Astrocyte of the hippocampus (primary cell): ENCODE results near the gene PLA2G4A.

Source experiments
- DNase-seq: peaks from one replicate; pipeline ENCODE4 v3.0.0; 2011; ENCODE audit warnings: low read depth, low spot score

PLA2G4A gene

DNA sequence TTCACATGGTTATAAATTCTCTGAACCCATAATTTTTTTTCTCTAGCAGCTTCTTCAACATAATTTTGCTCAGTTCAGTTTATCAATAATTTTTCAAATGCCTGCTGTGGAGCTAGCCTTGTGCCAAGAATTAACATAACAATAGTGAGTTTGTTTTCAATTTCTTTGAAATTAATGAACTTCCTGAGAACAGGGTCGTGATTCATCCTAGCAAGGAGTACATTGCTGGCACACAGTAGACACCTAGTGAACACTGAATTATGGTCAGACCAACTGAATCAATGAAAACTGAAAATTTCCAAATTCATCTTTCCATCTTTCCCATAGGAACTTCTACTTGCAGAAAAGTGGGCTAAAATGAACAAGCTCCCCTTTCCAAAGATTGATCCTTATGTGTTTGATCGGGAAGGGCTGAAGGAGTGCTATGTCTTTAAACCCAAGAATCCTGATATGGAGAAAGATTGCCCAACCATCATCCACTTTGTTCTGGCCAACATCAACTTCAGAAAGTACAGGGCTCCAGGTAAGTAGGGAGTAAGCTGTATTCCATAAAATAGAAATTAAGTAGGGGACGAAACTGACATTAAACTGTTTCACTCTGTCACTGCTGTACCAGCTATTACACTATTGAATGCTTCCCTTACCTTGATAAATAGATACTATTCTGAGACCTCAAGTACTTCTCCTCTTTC, 148.7 kb downstream of the PLA2G4A start:
- DNase-seq: peak; percentile 22

DNA sequence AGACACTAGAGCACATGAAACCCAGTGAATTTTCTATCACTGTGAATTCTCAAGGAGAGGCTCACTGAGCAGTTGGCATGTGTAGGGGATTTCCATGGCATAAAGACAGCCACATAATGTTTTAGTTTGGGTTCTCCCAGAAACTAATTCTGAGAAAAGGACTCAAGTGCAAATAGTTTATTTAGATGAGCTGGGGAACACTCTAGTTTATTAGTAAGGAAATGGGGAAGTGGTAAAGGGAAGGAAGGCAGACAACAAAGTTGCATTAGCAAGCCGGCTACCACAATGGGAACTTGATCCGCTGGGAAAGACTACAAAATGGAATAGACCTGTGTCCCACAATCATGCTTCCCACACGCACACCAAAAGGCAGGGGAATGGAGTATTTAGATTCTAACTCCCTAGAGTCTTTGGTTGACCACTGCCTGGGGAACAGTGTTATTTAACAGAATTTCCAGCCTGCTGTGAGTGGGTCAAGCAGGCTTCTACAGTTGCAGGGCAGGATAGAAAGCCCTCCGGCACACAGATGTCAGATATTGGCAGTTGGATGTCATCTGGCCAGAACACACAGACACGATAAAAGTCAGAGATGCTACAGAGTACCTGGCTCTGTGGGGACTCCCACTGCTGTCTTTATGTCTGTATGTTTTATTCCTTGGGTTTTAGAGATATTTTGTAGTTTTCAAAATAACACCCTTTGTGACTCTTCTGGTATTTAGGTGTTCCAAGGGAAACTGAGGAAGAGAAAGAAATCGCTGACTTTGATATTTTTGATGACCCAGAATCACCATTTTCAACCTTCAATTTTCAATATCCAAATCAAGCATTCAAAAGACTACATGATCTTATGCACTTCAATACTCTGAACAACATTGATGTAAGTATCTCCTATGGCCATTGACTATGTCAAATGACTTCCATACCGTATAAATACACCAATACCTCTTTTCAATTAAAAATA, 150.1 kb downstream of the PLA2G4A start:
- peak; percentile 12 for DNase-seq

DNA sequence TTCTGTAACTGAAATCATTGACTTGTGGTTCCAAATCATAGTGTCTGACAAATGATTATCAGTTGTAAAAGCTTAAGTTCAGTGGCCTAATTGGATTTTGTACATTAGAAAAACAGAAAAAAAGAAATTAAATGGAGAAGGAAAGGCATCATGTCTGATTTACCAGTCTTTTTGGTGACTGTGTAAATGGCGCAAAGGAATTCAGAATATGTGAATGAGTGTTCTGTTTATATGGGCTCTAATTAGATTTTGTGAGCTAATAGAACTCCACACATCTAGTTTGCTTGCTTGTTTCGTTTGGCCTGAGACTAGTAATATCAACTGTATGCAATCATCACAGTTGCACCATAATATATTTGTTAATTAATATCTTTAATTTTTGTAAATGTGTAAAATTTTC, 151.7 kb downstream of the PLA2G4A start:
- DNase-seq: peak; percentile 50

DNA sequence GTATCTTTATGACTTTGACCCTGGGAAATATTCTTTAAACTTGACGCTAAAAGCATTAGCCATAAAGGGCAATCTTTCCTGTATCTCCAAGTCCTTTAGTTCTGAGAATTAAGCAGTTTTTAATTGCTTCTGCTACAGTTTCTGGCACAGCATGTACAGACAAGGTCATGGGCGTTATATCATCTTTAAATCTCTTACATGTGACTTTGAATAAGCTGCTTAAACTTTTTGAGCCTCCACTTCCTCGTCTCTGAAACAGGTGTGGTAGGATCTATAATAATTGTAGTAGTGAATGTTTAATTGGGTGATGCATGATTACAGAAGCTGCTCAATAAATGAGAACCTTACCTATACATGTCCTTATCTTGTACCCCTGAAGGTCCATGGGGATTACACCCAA, 153.4 kb downstream of the PLA2G4A start:
- no peak for DNase-seq

DNA sequence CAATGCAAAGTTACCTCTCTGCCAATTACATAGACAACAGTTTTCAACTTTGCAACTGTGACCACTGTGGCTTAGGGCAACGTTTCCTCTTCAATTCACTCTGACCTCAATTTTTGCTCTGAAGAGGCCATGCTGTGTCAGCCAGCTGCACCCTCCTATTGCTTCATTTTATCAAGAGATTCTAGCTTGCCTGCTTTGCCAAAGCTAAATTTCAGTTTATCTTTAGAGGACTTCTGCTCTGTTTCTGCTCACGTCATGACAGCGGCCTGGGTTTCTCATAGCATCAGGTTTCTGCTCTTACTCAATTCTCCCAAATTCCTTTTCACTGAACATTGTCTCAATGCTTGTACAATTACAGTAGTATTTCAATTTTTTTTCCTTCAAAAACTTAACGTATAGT, 154.6 kb downstream of the PLA2G4A start:
- no peak for DNase-seq

DNA sequence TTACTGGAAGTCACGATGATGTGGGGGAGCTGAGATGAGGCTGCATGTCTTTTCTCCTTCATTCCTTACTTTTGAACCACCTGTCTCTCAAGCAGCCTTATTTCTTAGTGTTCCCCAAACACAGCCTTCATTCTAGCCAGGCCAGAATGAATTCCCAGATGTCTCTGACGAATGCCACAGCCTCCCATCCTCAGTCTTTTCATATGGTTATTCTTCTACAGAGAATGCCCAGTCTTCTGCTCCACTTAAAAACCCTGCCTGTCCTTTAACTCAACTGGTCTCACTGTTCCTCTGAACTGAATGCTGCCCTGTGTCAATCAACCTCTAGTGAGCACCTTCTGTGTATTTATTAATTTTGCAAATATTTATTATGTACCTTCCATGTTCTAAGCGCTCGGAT, 156.2 kb downstream of the PLA2G4A start:
- no peak for DNase-seq

DNA sequence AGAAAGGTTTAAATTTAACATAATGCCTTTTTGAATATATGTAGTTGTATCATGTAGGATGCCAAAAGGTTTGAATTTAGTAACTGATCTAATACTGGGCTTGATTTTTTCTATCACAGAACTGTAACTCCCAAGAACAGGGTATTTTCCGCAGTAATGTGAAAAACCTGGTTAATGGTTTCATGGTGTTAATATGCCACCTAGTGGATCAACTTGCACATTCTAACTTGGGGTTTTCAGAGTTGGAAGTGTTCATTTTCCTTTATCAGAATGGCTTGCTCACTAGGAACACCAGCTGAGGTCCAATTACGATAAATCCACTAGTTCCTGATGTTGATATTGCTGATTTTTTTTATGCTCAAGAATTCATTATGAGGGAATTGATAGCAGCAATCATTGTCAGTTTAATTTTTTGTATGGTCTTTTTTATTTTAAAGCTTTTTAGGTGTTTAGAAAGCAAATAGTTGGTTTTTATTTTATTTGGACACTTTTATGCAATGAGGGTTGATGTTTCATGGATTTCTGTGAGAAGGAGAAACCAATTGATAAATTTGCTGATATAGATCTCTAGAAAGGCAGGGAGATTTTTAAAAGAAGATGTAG, 157.2 kb downstream of the PLA2G4A start:
- DNase-seq: peak; percentile 76

DNA sequence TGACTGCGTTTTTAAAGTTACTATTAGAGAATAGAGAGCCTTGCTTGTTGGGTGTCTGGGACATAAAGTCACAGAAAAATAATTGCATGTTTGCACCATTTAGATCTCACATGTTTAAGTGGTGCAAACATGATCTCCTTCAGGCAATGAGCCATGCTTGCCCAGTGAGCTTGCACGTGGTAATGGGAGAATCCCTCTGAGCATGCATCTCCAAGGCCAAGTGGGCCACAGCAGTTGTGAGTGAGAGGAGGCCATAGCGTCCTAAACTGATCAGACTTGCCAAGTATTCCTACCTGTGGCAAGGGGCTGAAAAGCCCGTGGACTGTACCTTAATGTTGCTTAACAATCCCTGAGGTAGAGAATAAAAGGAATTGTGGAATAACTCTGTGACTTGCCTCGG, 158.3 kb downstream of the PLA2G4A start:
- DNase-seq: no peak

DNA sequence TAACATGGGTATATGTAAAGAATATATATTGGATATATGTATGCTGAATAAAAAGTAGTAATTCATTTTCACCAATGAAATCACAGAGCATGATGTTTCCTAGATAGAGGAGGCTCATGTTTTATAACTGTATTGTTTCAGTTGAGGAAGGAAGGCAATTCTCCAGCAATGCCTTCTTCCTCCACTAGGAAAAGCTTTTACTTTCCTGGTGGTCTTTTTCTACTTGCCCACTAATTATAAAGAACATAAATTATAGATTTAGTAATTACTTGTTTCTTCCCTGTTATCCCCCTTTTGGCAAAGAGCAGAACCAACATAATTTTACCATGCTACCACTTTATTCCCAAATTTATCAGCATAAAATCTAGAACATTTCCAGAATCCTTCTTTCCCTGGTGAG, 159.0 kb downstream of the PLA2G4A start:
- no peak for DNase-seq

DNA sequence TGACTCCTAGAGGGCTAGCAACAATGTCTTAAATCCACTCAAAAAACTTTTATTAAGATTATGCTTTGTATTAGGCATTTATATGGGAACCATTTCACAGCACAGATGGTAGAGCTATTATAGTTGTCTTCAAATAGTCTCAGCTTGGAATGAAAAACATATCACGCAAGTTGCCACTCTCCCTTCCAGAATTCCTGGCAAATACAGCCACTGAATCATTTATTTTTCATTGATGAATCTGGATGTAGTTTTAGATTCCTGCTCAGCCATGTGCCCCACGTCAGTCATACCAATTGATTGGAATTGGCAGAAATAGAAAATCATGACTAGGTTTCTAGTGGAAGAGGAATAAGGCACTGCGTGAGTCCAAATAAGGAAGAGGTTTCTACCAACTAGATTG, 165.2 kb downstream of the PLA2G4A start:
- no peak for DNase-seq

DNA sequence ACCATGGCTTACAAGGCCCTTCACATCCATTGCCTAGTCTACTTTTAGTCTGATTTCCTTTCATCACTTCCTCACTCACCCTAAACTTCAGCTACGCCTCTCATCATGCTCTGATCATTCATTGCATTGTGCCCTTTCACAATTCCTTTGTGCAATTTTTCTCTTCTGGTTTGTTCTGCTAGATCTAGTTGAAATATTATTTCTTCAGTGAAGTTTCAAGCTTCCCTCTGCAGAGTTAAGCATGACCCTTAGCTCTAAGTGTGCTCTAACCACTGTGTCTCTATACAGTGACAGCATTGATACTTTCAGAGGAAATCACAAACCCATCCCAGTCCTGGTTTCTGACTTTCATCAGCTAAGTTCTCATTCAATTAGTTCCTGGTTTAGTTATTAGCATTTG, 166.1 kb downstream of the PLA2G4A start:
- no peak for DNase-seq

DNA sequence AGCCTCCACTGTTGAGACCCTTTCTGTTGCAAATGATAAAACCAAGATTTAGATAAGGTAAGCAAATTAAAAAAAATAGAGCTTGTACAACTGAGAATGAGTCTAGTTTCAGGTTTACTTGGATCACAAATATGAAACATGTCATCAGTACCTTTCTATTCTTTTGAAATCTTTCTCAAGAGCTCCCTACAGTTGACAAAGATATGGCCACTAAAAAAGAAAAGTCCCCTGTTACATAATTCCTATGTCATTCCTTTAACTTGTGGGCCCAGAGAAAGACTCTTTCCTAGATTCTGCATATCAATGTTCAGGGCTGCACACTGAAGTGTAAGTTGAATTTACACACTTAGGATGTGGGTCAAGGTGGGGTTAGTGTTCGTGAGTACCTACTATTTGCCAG, 168.1 kb downstream of the PLA2G4A start:
- no peak for DNase-seq

DNA sequence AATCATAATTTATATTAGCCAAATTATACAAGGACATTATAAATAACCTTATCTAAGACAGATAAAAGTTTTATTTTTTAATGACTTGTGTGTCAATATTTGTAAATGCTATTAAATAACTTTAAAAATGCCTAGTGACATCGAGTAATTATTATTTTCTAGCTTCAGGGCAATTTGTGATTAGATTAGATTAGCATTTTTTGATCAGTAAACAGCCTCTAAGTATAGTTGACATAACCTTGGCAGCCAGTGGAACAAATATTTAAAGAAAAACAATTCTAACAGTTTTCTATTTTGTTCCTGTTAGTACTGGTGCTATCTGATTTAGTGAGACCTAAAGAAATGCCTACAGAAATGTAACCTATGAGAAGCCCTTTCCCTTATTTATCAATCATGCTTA, 169.1 kb downstream of the PLA2G4A start:
- DNase-seq: no peak

DNA sequence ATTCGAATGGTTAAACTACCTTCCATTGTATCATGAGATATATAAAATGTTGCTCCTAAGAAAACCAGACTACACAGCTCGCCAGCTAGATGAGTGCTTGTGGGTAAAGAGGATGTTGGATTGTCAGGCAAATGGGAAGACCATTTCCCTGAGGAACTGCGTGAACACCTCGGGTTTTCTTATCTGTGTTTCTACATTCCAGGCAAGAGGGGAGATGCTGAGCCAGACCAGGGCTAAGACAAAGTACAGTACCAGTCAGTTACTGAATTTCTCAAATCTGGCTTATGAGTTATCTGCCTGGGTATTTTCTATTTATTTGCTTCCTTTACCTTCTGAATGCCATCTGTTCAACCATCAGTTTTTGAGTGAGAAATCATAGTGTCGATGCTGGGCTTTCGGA, 170.8 kb downstream of the PLA2G4A start:
- DNase-seq: no peak

DNA sequence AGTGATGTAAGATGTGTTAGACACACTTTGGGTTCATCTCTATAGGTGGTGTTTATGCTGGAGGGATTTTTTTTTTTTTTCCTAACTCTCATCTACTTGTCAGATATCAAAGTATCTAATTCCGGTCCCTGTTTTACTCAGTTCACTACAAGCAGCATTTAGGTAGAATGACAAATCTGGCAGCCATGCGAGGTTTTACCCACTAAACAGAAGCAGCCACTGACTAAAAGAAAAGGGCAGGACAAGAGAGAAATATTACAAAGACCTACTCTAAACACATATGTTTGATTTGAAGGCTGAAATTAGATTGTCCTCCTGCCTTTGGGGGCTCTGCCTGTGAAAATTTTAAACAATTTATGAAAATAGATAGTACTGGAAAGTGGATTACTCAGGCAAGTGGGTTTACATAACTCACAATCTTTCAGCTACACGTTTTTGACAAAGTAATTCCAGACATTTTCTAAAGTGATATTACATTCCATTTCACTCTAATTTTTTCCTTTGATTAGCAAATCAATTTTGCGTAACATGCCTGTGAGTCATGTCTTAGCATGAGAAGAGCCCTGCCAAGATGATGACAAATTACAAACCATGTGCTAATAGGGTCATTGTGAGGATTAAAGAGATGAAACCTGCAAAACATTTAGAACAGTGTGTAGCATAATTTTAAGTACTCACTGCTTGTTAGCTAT, 172.6 kb downstream of the PLA2G4A start:
- peak; percentile 73 for DNase-seq

DNA sequence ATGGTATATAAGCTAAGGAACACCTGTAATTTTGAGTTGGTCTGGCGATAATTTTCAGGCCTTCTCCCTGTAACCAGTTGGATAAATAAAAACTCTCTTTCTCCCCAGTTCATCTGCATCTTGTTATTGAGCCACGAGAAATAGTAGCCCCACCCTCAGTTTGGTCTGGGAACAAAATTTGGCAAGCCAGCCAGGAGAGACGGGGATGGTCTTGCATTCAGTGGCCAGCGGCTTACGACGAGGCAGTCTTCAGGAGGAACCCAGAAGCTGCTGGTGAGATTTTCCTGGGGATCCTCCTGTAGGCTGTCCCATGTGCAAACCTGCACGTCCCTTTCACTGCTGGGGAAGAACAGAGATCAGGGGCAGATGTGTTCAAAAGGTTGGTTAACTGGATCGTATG, 174.6 kb downstream of the PLA2G4A start:
- no peak for DNase-seq

DNA sequence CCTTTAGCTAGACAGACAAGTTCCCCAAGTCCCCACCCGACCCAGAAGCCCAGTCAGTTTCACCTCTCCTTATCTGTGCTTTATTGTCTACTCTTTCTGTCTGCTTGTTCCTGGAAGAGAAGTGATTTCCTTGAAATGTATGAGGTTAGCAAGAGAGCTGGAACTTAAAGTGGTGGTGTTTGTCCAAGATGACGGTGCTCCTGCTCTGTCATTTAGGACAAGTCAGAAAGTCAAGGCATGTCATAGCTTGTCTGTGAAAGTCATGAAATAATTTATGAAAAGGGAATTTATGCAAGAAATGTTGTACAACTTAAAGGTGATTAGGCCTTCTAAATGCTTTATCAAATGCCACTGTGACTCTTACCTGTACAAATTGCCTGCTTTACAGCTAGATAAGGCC, 178.1 kb downstream of the PLA2G4A start:
- DNase-seq: no peak

DNA sequence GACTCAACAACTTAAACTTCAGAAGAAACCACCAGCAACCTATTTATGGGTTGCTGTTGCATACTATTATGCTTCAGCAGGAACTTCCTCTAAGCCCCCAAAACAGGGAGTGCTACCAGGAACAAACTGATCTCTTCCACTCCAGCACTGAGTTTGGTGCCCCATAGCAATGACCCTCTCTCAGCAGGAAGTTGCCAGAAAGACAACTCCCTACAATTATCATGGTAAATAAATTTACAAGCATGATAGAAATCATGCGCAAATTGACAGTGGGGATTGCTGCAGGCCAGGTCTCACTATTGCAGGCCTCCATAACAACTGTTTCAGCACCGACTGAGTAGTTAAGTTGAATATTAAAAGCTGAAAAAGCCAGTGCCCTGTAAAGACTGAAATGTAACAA, 180.6 kb downstream of the PLA2G4A start:
- DNase-seq: no peak

DNA sequence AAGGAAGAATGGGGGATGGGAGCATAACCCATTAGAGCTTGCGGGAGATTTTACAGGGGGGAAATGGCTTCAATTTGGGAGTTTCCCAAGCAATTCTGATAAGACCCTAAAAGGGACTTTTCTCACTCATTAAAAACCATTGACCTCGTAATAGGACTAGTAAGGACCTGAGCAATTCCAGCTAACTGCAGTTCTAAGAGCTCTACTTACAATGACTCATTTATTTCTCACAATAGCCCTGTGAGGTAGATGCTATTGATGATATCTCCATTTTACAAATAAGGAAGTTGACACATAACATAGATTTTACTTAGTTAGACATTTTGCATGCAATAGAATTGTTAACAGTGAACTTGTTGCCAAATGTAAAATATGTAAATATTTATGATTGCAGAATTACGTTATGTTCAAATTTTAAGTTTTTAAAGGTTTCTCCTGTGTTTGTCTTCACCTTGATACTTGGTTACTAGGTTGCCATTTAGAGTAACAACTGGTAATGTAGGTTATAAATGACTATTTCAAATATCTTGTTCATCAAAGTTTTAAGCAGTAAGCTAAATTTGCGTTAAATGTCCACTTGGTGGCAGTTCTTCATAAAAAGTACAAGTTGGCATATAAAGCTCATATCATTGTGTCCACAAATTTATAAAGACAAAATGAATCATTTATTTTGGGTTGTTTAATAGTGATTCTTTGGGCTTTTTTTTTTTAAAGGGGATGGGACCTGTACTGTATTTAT, 182.0 kb downstream of the PLA2G4A start:
- DNase-seq: no peak

DNA sequence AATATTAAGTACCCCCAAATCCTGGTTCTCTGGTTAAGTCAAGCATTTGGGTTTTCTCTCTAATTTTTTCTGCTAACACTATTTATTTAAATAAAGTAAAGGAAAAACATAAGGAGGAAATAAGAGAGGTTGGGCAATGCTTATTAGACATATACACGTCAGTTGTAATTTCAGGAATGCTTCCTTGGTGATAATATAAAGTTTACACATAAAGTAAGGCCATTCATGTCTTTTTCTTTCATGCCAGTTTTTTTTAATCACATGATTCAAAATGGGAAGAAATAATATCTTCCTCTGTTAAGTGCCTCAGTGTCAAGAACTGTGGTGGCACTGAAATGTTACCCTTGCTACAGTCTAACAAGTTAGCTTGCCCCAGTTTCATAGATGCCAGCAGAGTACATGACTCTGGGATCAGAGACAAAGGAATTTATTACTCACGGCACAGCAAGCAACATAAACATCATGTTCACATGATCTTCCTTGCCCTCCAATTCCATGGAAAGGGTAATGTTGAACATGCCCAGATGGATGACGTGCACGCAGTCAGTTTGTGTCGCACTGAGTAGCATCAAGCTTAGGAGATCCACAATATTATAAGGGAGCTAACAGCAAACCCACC, 184.9 kb downstream of the PLA2G4A start:
- DNase-seq: no peak

DNA sequence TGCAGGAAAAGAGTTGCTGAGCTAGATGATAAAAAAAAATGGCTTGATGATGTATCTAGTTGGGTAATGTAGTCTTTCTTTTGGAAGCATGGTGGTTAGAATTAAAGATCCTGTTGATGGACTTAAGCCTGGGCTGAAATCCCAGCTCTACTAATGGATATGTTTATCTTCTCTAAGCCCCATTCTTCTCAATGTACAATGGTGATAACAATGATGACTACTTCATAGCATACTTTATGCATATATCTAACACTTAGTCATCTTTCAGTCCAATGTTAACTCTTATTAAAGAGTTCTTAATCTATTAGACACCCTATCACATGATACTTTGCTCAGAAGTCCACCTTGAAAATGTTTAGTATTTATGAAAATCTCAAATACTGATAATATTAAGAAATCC, 189.5 kb downstream of the PLA2G4A start:
- no peak for DNase-seq
